Epithelial cell of prostate (primary cell): Measurements from ENCODE around the gene RNF115.
"Not testable (repeated sequence)": the region's sequence is repeated elsewhere in the genome, so short reads cannot be mapped to it uniquely, and the experiment has no call there.

Source experiments
- DNase-seq: peaks from one replicate; pipeline ENCODE4 v3.0.0-alpha.2; 2011; ENCODE audit warnings: low read depth, low spot score
- H3K27ac ChIP-seq: fragments of 450-650 bp; 2 replicates; pipeline ENCODE4 v1.5.1; 2017; ENCODE audit warnings: mild to moderate bottlenecking

RNF115 gene

GRCh38 chr1:145828367-145829026 lies 4.6 kb upstream of the RNF115 start:
- no peak overlapping the region for H3K27ac ChIP-seq
- no peak for DNase-seq

- no peak for DNase-seq
Measured at GRCh38 chr1:145827966-145828365, 4.1 kb upstream of the RNF115 start.

GRCh38 chr1:145826030-145826429 lies 2.1 kb upstream of the RNF115 start:
- H3K27ac ChIP-seq = no peak overlapping the region
- DNase-seq = no peak

More at GRCh38 chr1:145827966-145828365, 4.1 kb upstream of the RNF115 start:
- no peak overlapping the region for H3K27ac ChIP-seq

- DNase-seq = no peak
Measured at GRCh38 chr1:145824499-145824842, 576 bp upstream of the RNF115 start.

GRCh38 chr1:145822779-145823331 lies 1.0 kb downstream of the RNF115 start:
- H3K27ac ChIP-seq, DNase-seq: not testable (repeated sequence)

More at GRCh38 chr1:145824499-145824842, 576 bp upstream of the RNF115 start:
- peak overlapping the region; percentile 81 for H3K27ac ChIP-seq

GRCh38 chr1:145818095-145818494 lies 5.8 kb downstream of the RNF115 start:
- DNase-seq, H3K27ac ChIP-seq: not testable (repeated sequence)

- not testable (repeated sequence) for DNase-seq, H3K27ac ChIP-seq
Measured at GRCh38 chr1:145812977-145813810, 10.7 kb downstream of the RNF115 start.

- DNase-seq = no peak
- H3K27ac ChIP-seq = no peak overlapping the region
Measured at GRCh38 chr1:145806844-145807243, 17.1 kb downstream of the RNF115 start.

- no peak overlapping the region for H3K27ac ChIP-seq
- no peak for DNase-seq
Measured at GRCh38 chr1:145806408-145806807, 17.5 kb downstream of the RNF115 start.

- no peak for DNase-seq
- H3K27ac ChIP-seq = no peak overlapping the region
Measured at GRCh38 chr1:145805057-145805456, 18.8 kb downstream of the RNF115 start.

GRCh38 chr1:145804235-145805045 lies 19.5 kb downstream of the RNF115 start:
- H3K27ac ChIP-seq = no peak overlapping the region
- DNase-seq = no peak

- no peak overlapping the region for H3K27ac ChIP-seq
- DNase-seq = no peak
Measured at GRCh38 chr1:145799806-145800205, 24.1 kb downstream of the RNF115 start.

- H3K27ac ChIP-seq = no peak overlapping the region
- DNase-seq = no peak
Measured at GRCh38 chr1:145796753-145797152, 27.1 kb downstream of the RNF115 start.

- no peak for DNase-seq
- H3K27ac ChIP-seq = no peak overlapping the region
Measured at GRCh38 chr1:145795257-145795881, 28.5 kb downstream of the RNF115 start.

- no peak overlapping the region for H3K27ac ChIP-seq
- no peak for DNase-seq
Measured at GRCh38 chr1:145792484-145792883, 31.4 kb downstream of the RNF115 start.

- not testable (repeated sequence) for H3K27ac ChIP-seq, DNase-seq
Measured at GRCh38 chr1:145791860-145792259, 32.0 kb downstream of the RNF115 start.

GRCh38 chr1:145788580-145788979 lies 35.3 kb downstream of the RNF115 start:
- DNase-seq = no peak
- H3K27ac ChIP-seq = no peak overlapping the region

- no peak for DNase-seq
- H3K27ac ChIP-seq = peak overlapping the region; percentile 71
Measured at GRCh38 chr1:145786271-145786670, 37.6 kb downstream of the RNF115 start.

- DNase-seq = peak; percentile 26
- peak overlapping the region; percentile 71 for H3K27ac ChIP-seq
Measured at GRCh38 chr1:145785547-145785946, 38.3 kb downstream of the RNF115 start.

GRCh38 chr1:145784409-145784808 lies 39.5 kb downstream of the RNF115 start:
- H3K27ac ChIP-seq = no peak overlapping the region
- DNase-seq = no peak
